Caco-2 (cell line): ENCODE results near the gene FAM89A. TPM values are rescaled to one million over a fixed set of nuclear protein-coding genes. Genes with fewer than 3 reads are reported as not detected.

Experiments used
- BruUV-seq: library from RNA; stranded (reverse); fragments of 400-500 nt; replicated peaks from 2 replicates; lab custom pipeline; 2021; lab: Mats Ljungman, UMichigan
- CTCF ChIA-PET: fragments of 300-600 bp; sonication (Branson Sonifier 250); formaldehyde crosslinking; loops from one replicate; lab custom pipeline; 2022; ENCODE audit warnings: antibody characterized with exemption; lab: Charles Lee
- POLR2A ChIA-PET: fragments of 300-600 bp; sonication (Branson Sonifier 250); formaldehyde crosslinking; loops from one replicate; lab custom pipeline; 2022; ENCODE audit warnings: antibody characterized with exemption; lab: Charles Lee
- DNase-seq, 2 experiments: peaks; one replicate each; pipeline versions ENCODE4 v3.0.0 to v3.0.0-alpha.2; 2020 to 2022
- H3K27me3 ChIP-seq: replicated peaks from 2 replicates; pipeline ENCODE4 v1.6.0; 2011; ENCODE audit warnings: low read length; ENCODE audit not compliant: control insufficient read depth, insufficient read depth
- H3K36me3 ChIP-seq: 2 replicates; pipeline ENCODE4 v1.5.1; 2011; ENCODE audit warnings: low read length; ENCODE audit not compliant: control insufficient read depth, insufficient read depth
- H3K4me1 ChIP-seq: fragments of 250-450 bp; sonication (Bioruptor Pico); 2 replicates; pipeline ENCODE4 v1.5.1; 2020; ENCODE audit warnings: mild to moderate bottlenecking
- H3K4me3 ChIP-seq: 2 replicates; pipeline ENCODE4 v1.5.1; 2011; ENCODE audit warnings: low read depth, mild to moderate bottlenecking, control low read depth, low read length
- H3K9me3 ChIP-seq: fragments of 250-450 bp; sonication (Bioruptor Pico); 2 replicates; pipeline ENCODE4 v1.5.1; 2020; ENCODE audit warnings: mild to moderate bottlenecking, moderate library complexity
- H3K27ac Mint-ChIP-seq: one replicate; pipeline ENCODE4 v1.8.0; 2022; ENCODE audit warnings: mixed read lengths; ENCODE audit not compliant: unreplicated experiment
- H3K27me3 Mint-ChIP-seq: one replicate; pipeline ENCODE4 v1.8.0; 2022; ENCODE audit warnings: mixed read lengths; ENCODE audit not compliant: insufficient read depth, unreplicated experiment
- H3K36me3 Mint-ChIP-seq: one replicate; pipeline ENCODE4 v1.8.0; 2022; ENCODE audit warnings: mild to moderate bottlenecking, mixed read lengths; ENCODE audit not compliant: insufficient read depth, unreplicated experiment
- H3K4me1 Mint-ChIP-seq: one replicate; pipeline ENCODE4 v1.8.0; 2022; ENCODE audit warnings: low read depth, mixed read lengths; ENCODE audit not compliant: unreplicated experiment
- H3K4me3 Mint-ChIP-seq: one replicate; pipeline ENCODE4 v1.8.0; 2022; ENCODE audit warnings: mild to moderate bottlenecking, moderate library complexity, mixed read lengths; ENCODE audit not compliant: unreplicated experiment
- H3K9me3 Mint-ChIP-seq: one replicate; pipeline ENCODE4 v1.8.0; 2022; ENCODE audit warnings: mixed read lengths; ENCODE audit not compliant: unreplicated experiment
- CTCF ChIP-seq, 2 experiments: fragments of 200-600 bp in 1 of 2; IDR thresholded peaks; 1 replicate in 1 of 2; 2 replicates in 1 of 2; pipeline versions ENCODE4 v1.5.1 to v1.8.0; 2011 to 2022; ENCODE audit warnings: antibody characterized with exemption in 1 of 2, control low read depth in 1 of 2, inconsistent platforms in 1 of 2, low read depth in 1 of 2, low read length in 1 of 2, mild to moderate bottlenecking in 1 of 2, moderate library complexity in 1 of 2; ENCODE audit not compliant: insufficient read depth in 1 of 2, severe bottlenecking in 1 of 2, unreplicated experiment in 1 of 2
- intact Hi-C: fragments of 100-400 bp; cut with micrococcal nuclease; formaldehyde crosslinking; loops from one replicate; pipeline ENCODE4 v1.10.0; 2022; ENCODE audit not compliant: unreplicated experiment
- total RNA-seq: library from RNA; stranded (reverse); gene quantifications from 2 replicates; pipeline ENCODE4 v1.2.3, GENCODE V29; 2022

The FAM89A gene
- total RNA-seq, 1 experiment from 2014 or later: 44.2 TPM

- Mint-ChIP-seq H3K9me3 (no peaks in the 10 kb centered on the region), H3K27ac (peak overlapping the region; percentile 56), H3K4me1 (peaks cover 21% of the 10 kb centered on the region), H3K4me3 (no peak overlapping the region), H3K27me3 (no peaks in the 10 kb centered on the region), H3K36me3 (peaks cover 22% of the 10 kb centered on the region)
- Histone ChIP-seq H3K36me3 (0 out of 2 replicates have a peak, but pooled peaks cover 1% of the 10 kb centered on the region), H3K27me3 (no peaks in the 10 kb centered on the region), H3K4me1 (peaks cover 20% of the 10 kb centered on the region), H3K4me3 (peak overlapping the region; percentile 46), H3K9me3 (no peaks in the 10 kb centered on the region)
- CTCF ChIA-PET: interaction anchor here (0.6 to 2.6 kb wide), 13 partner anchors 11 to 240 kb away, joined by 3 to 14 read pairs (median 4); no protein-coding TSS in a partner anchor
- no peak for TF ChIP-seq CTCF (IDR thresholded peaks at IDR 0.05; ENCODE audit: insufficient read depth in 1 of 2, low read depth in 1 of 2, low read length in 1 of 2, severe bottlenecking in 1 of 2, unreplicated experiment in 1 of 2)
- POLR2A ChIA-PET: interaction anchor here (0.6 to 1.6 kb wide), 2 partner anchors 30 to 111 kb away, joined by 3 to 7 read pairs; partner anchors contain the start of gene C1orf198
- intact Hi-C loops: loop anchor here (1.0 to 2.0 kb wide), 6 partner anchors 40 to 347 kb away; no protein-coding TSS in a partner anchor
- no peak for DNase-seq
- TSS peak; percentile 65 for BruUV-seq
Observed at GRCh38 chr1:230979389-230979716, 60.7 kb downstream of the FAM89A start.

GRCh38 chr1:230978491-230979388, 61.3 kb downstream of the FAM89A start, which contains the start of the genes ARV1 and TTC13:
Gene ARV1 (plus strand): TSS chr1:230979094. CDS start chr1:230979106, 12 bp downstream.
Gene TTC13 (minus strand): TSS chr1:230978861. CDS start chr1:230978830, 31 bp downstream.
- Histone ChIP-seq H3K9me3 (no peaks in the 10 kb centered on the region), H3K36me3 (0 out of 2 replicates have a peak, but pooled peaks cover 1% of the 10 kb centered on the region), H3K27me3 (no peaks in the 10 kb centered on the region), H3K4me3 (peak within 1 kb of the TSS; percentile 96), H3K4me1 (peaks cover 18% of the 10 kb centered on the region)
- TF ChIP-seq CTCF (IDR thresholded peaks at IDR 0.05; ENCODE audit: insufficient read depth in 1 of 2, low read depth in 1 of 2, low read length in 1 of 2, severe bottlenecking in 1 of 2, unreplicated experiment in 1 of 2): peak; percentile 59 to 84
- Mint-ChIP-seq H3K27ac (peak within 1 kb of the TSS; percentile 65), H3K4me1 (peaks cover 15% of the 10 kb centered on the region), H3K36me3 (peaks cover 22% of the 10 kb centered on the region), H3K9me3 (no peaks in the 10 kb centered on the region), H3K4me3 (no peak within 1 kb of the TSS), H3K27me3 (no peaks in the 10 kb centered on the region)
- intact Hi-C loops: loop anchor here (1.0 to 2.0 kb wide), 7 partner anchors 39 to 346 kb away; no protein-coding TSS in a partner anchor
- POLR2A ChIA-PET: interaction anchor here (0.6 to 1.6 kb wide), 3 partner anchors 30 to 110 kb away, joined by 3 to 7 read pairs (median 5); partner anchors contain the start of gene C1orf198
- peak; percentile 99 for DNase-seq
- BruUV-seq: no TSS peak
- CTCF ChIA-PET: interaction anchor here (0.6 to 2.6 kb wide), 17 partner anchors 10 to 240 kb away, joined by 3 to 14 read pairs (median 3); no protein-coding TSS in a partner anchor
